Liver (tissue), 3 donors: ENCODE measurements around the gene MEGF11.

Source experiments
- CTCF ChIP-seq: fragments of 150-350 bp; IDR thresholded peaks from 2 replicates; pipeline ENCODE4 v1.5.1; 2017; ENCODE audit warnings: improper control_type of control experiment, low read depth, low read length; ENCODE audit not compliant: missing input control
- EGR1 ChIP-seq, 2 donors: IDR thresholded peaks; 2 replicates each; pipeline ENCODE4 v1.6.1; 2016 to 2018; ENCODE audit warnings: antibody characterized with exemption in 2 of 2, low read depth in 2 of 2
- GABPA ChIP-seq, 2 donors: IDR thresholded peaks in 1 of 2; conservative IDR thresholded peaks in 1 of 2; 2 replicates each; pipeline ENCODE4 v1.6.1; 2016; ENCODE audit warnings: antibody characterized with exemption in 2 of 2, mild to moderate bottlenecking in 1 of 2, moderate library complexity in 1 of 2
- JUND ChIP-seq, 2 donors: IDR thresholded peaks; 2 replicates each; pipeline ENCODE4 v1.6.1; 2016; ENCODE audit warnings: antibody characterized with exemption in 2 of 2
- MAX ChIP-seq: IDR thresholded peaks from 2 replicates; pipeline ENCODE4 v1.6.1; 2016; ENCODE audit warnings: antibody characterized with exemption
- RAD21 ChIP-seq, 2 donors: IDR thresholded peaks; 2 replicates each; pipeline ENCODE4 v1.6.1; 2016; ENCODE audit warnings: antibody characterized with exemption in 2 of 2, mild to moderate bottlenecking in 2 of 2
- SP1 ChIP-seq: IDR thresholded peaks from 2 replicates; pipeline ENCODE4 v1.6.1; 2018; ENCODE audit warnings: antibody characterized with exemption, mild to moderate bottlenecking
- TAF1 ChIP-seq: conservative IDR thresholded peaks from 2 replicates; pipeline ENCODE4 v1.6.1; 2016; ENCODE audit warnings: antibody characterized with exemption, mild to moderate bottlenecking
- YY1 ChIP-seq: IDR thresholded peaks from 2 replicates; pipeline ENCODE4 v1.6.1; 2016; ENCODE audit warnings: antibody characterized with exemption, mild to moderate bottlenecking
- donor health status: healthy.
- donor health status: healthy.

GRCh38 chr15:66229790-66230465, 23.6 kb downstream of the MEGF11 start:
- TF ChIP-seq YY1 (no peak), GABPA (IDR thresholded peaks at IDR 0.05 in 1 of 2, conservative IDR thresholded peaks at IDR 0.05 in 1 of 2) (no peak), CTCF (no peak), EGR1 (IDR thresholded peaks at IDR 0.05; ENCODE audit: low read depth in 2 of 2) (no peak), MAX (no peak), TAF1 (no peak), JUND (IDR thresholded peaks at IDR 0.05) (no peak), RAD21 (IDR thresholded peaks at IDR 0.05) (no peak), SP1 (no peak)
